GM23338 (cell line): ENCODE results near the gene C1orf210. TPM values are rescaled to one million over a fixed set of nuclear protein-coding genes. Genes with fewer than 3 reads are reported as not detected.

ENCODE experiments used
- POLR2AphosphoS5 ChIP-seq: IDR thresholded peaks from 2 replicates; pipeline ENCODE4 v1.6.1; 2016; ENCODE audit warnings: antibody characterized with exemption, low read depth
- polyA plus RNA-seq: library from polyadenylated mRNA; unstranded; fragments of >200 nt; fragmentation: Nextera tagmentation; extraction: Ambion mirVana; gene quantifications from 2 replicates; pipeline ENCODE4 v1.2.1, GENCODE V29; 2016
- total RNA-seq: library from RNA; depleted of rRNA; stranded (reverse); fragments of >200 nt; shearing (Covaris generic); gene quantifications from 2 replicates; pipeline ENCODE4 v1.2.3, GENCODE V29; 2014
- TF ChIP-seq, protein P1 (sequence below): fragments of 250-450 bp; sonication (Bioruptor Pico); IDR thresholded peaks from 2 replicates; pipeline ENCODE4 v1.5.0; 2020; ENCODE audit warnings: mild to moderate bottlenecking, moderate library complexity
- TF ChIP-seq, protein P2 (sequence below): IDR thresholded peaks from one replicate; pipeline ENCODE4 v1.6.1; 2018; ENCODE audit warnings: antibody characterized with exemption; ENCODE audit not compliant: unreplicated experiment

Gene C1orf210
- total and polyA plus RNA-seq, 2 experiments from 2014 or later, result 10.3 to 17.1 TPM

DNA sequence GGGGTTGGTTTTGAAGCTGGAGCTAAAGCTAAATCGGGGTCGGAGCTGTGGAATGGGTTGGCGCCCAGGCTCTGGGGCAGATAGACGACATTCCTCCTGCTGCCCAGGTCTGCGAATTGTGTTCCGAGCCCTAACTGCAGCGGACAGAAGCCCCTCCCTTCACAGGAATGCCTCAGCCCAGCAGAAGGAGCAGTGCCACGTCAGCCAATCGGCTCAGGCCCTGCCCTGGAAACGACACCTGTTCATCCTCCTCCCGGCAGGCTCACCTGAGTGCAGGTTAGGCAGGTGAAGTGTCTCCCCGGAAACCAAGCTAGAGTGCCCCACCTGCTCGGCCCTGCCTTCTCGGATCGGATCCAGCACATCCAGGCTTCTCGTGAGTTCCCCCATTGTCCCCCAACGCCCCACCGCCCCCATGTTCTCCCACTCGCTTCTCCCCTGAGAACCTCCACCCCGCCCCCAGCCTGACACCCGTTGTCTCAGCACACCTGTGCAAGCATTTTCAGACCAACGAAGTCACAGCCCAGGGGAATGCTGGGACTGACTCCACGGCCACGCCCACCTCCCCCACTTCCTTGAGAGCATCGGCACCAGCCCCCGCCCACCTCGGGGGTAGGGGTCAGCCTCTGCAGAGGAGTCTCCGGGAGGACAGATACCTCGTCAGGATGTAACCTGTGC, 14.8 kb downstream of the C1orf210 start (continued):
- TF ChIP-seq, protein P1, sequence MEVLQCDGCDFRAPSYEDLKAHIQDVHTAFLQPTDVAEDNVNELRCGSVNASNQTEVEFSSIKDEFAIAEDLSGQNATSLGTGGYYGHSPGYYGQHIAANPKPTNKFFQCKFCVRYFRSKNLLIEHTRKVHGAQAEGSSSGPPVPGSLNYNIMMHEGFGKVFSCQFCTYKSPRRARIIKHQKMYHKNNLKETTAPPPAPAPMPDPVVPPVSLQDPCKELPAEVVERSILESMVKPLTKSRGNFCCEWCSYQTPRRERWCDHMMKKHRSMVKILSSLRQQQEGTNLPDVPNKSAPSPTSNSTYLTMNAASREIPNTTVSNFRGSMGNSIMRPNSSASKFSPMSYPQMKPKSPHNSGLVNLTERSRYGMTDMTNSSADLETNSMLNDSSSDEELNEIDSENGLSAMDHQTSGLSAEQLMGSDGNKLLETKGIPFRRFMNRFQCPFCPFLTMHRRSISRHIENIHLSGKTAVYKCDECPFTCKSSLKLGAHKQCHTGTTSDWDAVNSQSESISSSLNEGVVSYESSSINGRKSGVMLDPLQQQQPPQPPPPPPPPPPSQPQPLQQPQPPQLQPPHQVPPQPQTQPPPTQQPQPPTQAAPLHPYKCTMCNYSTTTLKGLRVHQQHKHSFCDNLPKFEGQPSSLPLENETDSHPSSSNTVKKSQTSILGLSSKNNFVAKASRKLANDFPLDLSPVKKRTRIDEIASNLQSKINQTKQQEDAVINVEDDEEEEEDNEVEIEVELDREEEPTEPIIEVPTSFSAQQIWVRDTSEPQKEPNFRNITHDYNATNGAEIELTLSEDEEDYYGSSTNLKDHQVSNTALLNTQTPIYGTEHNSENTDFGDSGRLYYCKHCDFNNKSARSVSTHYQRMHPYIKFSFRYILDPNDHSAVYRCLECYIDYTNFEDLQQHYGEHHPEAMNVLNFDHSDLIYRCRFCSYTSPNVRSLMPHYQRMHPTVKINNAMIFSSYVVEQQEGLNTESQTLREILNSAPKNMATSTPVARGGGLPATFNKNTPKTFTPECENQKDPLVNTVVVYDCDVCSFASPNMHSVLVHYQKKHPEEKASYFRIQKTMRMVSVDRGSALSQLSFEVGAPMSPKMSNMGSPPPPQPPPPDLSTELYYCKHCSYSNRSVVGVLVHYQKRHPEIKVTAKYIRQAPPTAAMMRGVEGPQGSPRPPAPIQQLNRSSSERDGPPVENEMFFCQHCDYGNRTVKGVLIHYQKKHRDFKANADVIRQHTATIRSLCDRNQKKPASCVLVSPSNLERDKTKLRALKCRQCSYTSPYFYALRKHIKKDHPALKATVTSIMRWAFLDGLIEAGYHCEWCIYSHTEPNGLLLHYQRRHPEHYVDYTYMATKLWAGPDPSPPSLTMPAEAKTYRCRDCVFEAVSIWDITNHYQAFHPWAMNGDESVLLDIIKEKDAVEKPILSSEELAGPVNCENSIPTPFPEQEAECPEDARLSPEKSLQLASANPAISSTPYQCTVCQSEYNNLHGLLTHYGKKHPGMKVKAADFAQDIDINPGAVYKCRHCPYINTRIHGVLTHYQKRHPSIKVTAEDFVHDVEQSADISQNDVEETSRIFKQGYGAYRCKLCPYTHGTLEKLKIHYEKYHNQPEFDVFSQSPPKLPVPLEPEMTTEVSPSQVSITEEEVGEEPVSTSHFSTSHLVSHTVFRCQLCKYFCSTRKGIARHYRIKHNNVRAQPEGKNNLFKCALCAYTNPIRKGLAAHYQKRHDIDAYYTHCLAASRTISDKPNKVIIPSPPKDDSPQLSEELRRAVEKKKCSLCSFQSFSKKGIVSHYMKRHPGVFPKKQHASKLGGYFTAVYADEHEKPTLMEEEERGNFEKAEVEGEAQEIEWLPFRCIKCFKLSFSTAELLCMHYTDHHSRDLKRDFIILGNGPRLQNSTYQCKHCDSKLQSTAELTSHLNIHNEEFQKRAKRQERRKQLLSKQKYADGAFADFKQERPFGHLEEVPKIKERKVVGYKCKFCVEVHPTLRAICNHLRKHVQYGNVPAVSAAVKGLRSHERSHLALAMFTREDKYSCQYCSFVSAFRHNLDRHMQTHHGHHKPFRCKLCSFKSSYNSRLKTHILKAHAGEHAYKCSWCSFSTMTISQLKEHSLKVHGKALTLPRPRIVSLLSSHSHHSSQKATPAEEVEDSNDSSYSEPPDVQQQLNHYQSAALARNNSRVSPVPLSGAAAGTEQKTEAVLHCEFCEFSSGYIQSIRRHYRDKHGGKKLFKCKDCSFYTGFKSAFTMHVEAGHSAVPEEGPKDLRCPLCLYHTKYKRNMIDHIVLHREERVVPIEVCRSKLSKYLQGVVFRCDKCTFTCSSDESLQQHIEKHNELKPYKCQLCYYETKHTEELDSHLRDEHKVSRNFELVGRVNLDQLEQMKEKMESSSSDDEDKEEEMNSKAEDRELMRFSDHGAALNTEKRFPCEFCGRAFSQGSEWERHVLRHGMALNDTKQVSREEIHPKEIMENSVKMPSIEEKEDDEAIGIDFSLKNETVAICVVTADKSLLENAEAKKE, result no peak
- TF ChIP-seq, protein P2, sequence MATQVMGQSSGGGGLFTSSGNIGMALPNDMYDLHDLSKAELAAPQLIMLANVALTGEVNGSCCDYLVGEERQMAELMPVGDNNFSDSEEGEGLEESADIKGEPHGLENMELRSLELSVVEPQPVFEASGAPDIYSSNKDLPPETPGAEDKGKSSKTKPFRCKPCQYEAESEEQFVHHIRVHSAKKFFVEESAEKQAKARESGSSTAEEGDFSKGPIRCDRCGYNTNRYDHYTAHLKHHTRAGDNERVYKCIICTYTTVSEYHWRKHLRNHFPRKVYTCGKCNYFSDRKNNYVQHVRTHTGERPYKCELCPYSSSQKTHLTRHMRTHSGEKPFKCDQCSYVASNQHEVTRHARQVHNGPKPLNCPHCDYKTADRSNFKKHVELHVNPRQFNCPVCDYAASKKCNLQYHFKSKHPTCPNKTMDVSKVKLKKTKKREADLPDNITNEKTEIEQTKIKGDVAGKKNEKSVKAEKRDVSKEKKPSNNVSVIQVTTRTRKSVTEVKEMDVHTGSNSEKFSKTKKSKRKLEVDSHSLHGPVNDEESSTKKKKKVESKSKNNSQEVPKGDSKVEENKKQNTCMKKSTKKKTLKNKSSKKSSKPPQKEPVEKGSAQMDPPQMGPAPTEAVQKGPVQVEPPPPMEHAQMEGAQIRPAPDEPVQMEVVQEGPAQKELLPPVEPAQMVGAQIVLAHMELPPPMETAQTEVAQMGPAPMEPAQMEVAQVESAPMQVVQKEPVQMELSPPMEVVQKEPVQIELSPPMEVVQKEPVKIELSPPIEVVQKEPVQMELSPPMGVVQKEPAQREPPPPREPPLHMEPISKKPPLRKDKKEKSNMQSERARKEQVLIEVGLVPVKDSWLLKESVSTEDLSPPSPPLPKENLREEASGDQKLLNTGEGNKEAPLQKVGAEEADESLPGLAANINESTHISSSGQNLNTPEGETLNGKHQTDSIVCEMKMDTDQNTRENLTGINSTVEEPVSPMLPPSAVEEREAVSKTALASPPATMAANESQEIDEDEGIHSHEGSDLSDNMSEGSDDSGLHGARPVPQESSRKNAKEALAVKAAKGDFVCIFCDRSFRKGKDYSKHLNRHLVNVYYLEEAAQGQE, result peak; percentile 24
- peak; percentile 81 for TF ChIP-seq POLR2AphosphoS5
